ENCODE data around the gene GALNT16.

The GALNT16 gene

DNA sequence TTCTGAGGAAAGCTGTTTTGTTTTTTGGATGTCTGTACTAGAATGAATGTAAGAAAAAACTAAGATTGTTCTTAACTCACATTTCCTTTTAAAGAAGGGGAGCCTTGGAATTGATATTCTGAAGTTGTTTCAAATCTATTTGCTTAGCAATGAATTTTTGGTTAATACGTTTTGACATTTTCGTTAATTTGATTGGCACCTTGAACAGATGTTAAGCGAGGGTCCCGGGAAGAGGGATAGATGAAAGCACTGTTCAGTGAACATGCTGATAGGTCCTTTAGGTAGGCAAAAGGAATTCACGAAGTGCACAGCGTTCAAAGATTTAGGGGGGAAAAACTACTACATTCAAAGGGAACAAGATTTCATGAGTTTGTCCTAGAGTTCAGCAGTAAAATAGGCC lies 140.2 kb downstream of the GALNT16 start:
- Histone ChIP-seq H3K4me3 (ENCODE audit: low read length) (peak overlapping the region; percentile 87), H3K9ac (ENCODE audit: low read length) (no peak overlapping the region), H3K27ac (ENCODE audit: low read depth, low read length) (no peak overlapping the region), H3K36me3 (ENCODE audit: control insufficient read depth, insufficient read depth, low read length) (no peaks in the 10 kb centered on the region), H3K4me1 (ENCODE audit: control insufficient read depth, insufficient read depth, low read length) (peaks cover 28% of the 10 kb centered on the region), H3K27me3 (ENCODE audit: control insufficient read depth, insufficient read depth, low read length) (no peaks in the 10 kb centered on the region)

DNA sequence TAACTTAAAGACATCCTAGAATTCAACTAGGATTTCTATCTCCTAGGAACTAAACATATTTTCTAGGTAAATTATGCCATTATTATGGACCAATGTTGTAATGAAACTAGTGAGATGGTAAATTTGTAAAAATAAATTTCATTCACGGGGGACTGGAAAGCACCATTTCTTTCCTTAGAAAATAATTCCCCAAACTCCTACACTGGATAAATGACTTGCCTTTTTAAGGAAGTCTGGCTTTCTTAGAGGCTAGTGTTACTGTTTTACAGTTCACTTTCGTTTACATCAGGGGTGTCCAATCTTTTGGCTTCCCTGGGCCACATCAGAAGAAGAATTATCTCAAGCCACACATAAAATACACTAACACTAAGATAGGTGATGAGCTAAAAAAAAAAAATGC lies 141.9 kb downstream of the GALNT16 start:
- Histone ChIP-seq H3K36me3 (ENCODE audit: control insufficient read depth, insufficient read depth, low read length) (no peaks in the 10 kb centered on the region), H3K27ac (ENCODE audit: low read depth, low read length) (no peak overlapping the region), H3K4me1 (ENCODE audit: control insufficient read depth, insufficient read depth, low read length) (peaks cover 26% of the 10 kb centered on the region), H3K9ac (ENCODE audit: low read length) (no peak overlapping the region), H3K4me3 (ENCODE audit: low read length) (no peak overlapping the region), H3K27me3 (ENCODE audit: control insufficient read depth, insufficient read depth, low read length) (no peaks in the 10 kb centered on the region)

DNA sequence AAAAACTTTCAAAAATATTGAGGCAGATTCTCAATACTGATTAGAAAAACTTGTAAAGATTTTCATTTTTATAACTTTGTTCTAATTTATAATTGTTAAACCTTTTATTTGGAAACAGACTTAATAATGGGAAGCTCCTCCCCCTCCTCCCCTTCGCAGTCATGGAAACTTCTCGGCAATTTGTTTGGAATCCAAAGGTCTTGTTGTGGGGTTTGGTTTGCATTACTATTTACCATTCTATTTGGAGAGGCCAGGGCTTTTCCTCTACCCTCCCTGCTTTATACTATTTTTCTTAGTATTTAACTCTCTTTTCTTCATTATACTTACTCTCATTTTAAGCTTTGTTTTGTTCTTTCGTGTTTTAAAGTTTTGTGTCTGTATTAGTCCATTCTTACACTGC lies 144.5 kb downstream of the GALNT16 start:
- no peaks in the 10 kb centered on the region for H3K36me3 ChIP-seq (ENCODE audit: control insufficient read depth, insufficient read depth, low read length)
- peaks cover 15% of the 10 kb centered on the region for H3K4me1 ChIP-seq (ENCODE audit: control insufficient read depth, insufficient read depth, low read length)
- no peak overlapping the region for H3K9ac ChIP-seq (ENCODE audit: low read length)
- H3K27me3 ChIP-seq (ENCODE audit: control insufficient read depth, insufficient read depth, low read length), result no peaks in the 10 kb centered on the region
- H3K27ac ChIP-seq (ENCODE audit: low read depth, low read length), result no peak overlapping the region
- no peak overlapping the region for H3K4me3 ChIP-seq (ENCODE audit: low read length)

DNA sequence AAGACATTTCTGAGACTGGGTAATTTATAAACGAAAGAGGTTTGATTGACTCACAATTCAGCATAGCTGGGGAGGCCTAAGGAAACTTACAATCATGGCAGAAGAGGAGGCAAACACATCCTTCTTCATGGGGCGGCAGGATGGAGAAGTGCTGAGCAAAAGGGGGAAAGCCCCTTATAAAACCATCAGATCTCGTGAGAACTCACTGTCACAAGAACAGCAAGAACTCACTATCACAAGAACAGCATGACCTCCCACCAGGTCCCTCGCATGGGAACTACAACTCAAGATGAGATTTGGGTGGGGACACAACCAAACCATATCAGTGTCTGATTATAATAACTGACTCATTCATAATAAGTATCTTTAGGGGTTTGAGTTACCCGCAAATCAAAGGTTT lies 144.9 kb downstream of the GALNT16 start:
- Histone ChIP-seq H3K4me1 (ENCODE audit: control insufficient read depth, insufficient read depth, low read length) (peaks cover 11% of the 10 kb centered on the region), H3K27ac (ENCODE audit: low read depth, low read length) (no peak overlapping the region), H3K36me3 (ENCODE audit: control insufficient read depth, insufficient read depth, low read length) (no peaks in the 10 kb centered on the region), H3K4me3 (ENCODE audit: low read length) (no peak overlapping the region), H3K9ac (ENCODE audit: low read length) (no peak overlapping the region), H3K27me3 (ENCODE audit: control insufficient read depth, insufficient read depth, low read length) (no peaks in the 10 kb centered on the region)

- no peak overlapping the region for H3K4me3 ChIP-seq (ENCODE audit: low read length)
- H3K4me1 ChIP-seq (ENCODE audit: control insufficient read depth, insufficient read depth, low read length), result peaks cover 3% of the 10 kb centered on the region
- H3K27ac ChIP-seq (ENCODE audit: low read depth, low read length), result no peak overlapping the region
- H3K9ac ChIP-seq (ENCODE audit: low read length), result no peak overlapping the region
- H3K36me3 ChIP-seq (ENCODE audit: control insufficient read depth, insufficient read depth, low read length), result no peaks in the 10 kb centered on the region
- no peaks in the 10 kb centered on the region for H3K27me3 ChIP-seq (ENCODE audit: control insufficient read depth, insufficient read depth, low read length)
These were observed 145.8 kb downstream of the GALNT16 start for GRCh38 chr14:69405762-69406161.

Data from rectal smooth muscle tissue (tissue), 1 donor.